NOMO-1 treated with DMSO at 0.1 percent for 48 hours (cell line): Measurements from ENCODE around the gene OSBPL5.

Experiments
- DNase-seq: peaks from one replicate; lab custom pipeline; 2025; ENCODE audit not compliant: unreplicated experiment; lab: John Stamatoyannopoulos, UW

Gene OSBPL5, protein sequence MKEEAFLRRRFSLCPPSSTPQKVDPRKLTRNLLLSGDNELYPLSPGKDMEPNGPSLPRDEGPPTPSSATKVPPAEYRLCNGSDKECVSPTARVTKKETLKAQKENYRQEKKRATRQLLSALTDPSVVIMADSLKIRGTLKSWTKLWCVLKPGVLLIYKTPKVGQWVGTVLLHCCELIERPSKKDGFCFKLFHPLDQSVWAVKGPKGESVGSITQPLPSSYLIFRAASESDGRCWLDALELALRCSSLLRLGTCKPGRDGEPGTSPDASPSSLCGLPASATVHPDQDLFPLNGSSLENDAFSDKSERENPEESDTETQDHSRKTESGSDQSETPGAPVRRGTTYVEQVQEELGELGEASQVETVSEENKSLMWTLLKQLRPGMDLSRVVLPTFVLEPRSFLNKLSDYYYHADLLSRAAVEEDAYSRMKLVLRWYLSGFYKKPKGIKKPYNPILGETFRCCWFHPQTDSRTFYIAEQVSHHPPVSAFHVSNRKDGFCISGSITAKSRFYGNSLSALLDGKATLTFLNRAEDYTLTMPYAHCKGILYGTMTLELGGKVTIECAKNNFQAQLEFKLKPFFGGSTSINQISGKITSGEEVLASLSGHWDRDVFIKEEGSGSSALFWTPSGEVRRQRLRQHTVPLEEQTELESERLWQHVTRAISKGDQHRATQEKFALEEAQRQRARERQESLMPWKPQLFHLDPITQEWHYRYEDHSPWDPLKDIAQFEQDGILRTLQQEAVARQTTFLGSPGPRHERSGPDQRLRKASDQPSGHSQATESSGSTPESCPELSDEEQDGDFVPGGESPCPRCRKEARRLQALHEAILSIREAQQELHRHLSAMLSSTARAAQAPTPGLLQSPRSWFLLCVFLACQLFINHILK

DNA sequence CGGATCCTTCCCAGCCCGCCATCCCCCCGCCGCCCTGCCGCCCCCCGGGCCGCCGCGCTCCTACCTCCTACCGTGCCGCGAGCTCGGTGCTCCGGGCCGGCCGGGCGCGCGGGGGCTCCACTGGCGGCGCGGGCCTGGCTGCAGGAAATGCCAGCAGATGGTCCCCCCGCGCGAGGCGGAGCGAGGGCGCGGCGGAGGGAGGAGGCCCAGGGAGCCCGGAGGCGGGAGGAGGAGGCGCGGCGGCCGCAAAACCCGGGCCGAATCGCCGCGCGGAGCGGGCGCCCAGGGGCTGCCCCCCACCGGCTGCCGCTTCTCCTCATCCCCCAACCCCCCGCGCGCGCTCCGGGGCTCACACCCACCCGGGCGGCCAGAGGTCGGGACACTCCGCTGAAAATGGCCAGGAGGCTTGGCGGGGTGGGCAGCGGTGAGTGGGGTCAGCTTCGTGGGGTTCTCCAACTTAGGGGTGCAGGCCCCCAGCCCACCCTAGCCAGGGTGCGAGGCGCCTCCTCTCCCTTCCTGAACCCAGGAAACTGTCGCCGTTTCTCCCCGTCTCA lies at the start of gene OSBPL5:
Gene OSBPL5 (minus strand): TSS at position 159 of the 554 bp plus-strand sequence. CDS start 36,162 bp downstream, outside the sequence.
- peak; percentile 60 for DNase-seq

DNA sequence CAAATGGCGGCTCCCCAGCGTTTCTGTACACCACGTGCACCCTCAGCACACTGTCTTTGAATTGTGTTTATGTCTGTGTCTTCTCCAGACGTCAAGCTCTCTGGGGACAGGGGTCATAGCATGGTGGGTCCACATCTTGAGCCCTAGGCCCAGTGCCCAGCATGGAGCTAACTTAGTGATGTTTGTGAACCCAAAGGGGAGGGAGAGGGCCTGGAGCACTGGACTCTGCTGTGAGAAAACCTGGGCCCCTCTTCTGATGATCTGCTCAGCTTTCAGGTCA lies 49.2 kb upstream of the OSBPL5 start:
- DNase-seq: no peak

DNA sequence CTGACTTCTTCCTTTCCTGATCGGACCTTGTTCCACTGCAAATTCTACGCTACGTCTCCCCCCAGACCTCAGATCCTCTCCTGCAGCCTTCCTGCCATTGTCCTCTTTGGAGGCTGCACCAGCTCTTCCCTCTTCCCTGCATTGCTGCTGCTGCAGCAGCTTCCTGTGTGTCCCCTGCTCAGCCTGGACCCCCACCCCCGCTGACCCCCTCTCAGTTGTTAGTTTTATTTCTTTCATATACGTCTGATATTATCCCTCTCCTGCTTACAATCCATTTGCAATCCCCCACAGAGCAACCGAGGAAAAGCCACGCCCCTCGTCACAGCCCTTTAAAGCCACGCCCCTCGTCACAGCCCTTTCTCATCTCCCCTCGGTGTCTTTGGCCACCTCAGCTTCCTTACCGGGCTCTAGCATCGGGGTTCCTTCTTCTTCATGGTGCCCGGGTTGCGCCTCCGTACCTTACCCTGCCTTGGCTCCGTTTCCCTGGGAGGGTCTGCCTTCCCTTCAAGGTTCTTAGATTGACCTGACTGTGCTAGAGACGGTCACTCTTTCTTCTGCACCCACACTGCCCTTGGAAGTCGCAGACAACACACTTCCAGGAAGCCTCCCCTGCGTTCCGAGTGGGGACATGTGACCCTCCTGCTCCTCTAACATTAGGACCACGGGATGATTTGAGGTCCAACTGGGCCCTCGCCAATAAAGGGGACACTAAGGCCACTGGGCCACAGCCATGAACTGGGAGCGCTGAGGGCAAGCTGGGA lies 48.7 kb upstream of the OSBPL5 start:
- DNase-seq: no peak

DNA sequence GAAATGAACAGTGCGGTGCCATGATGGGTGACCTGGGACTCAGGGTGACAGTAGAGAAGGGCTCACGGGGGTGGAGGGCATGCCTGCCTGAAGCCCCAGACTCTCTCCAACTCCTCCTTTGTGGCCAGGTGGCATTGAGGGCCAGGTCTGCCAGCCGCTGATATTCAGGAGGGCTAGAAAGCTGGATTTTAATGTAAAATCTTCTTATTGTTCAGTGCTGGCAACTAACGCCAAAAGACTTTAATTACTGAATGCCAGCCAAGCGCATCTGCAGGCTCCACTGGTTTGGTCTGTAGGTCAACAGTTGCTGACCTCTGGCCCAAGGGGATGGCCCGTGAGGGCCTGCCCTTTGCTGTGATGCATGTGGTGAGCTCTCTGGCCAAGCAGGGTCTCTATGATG lies 43.2 kb upstream of the OSBPL5 start:
- no peak for DNase-seq

DNA sequence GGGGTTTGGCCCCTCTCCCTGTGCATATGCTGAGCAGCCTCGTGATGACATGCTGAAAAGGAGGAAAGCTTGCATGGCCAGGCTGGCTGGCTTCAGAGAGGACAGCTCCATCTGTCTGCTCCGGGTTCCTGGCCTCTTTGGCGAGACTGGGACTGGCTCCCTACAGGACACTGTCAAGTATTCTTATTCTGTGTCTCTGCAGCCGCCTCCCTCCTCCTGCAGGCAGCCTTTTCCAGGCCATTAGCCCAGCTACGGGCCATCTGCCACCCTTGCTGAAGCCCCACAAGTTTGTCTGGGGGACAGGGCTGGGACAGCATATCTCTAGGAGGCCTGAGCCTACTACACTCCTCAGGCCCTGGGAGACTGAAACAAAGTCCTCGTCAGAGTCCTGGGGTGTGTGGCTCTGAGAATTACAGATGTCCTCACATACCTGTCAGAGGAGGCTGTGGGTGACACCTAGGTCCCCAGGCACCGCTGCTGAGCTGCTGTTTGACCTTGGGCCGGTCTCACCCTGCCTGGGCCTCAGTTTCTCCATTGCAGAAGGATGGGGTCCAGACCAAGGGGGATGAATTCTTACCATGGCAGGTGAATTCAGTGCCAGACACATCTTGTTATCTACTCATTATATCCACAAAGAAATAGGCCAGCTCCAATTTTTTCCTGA lies 42.5 kb upstream of the OSBPL5 start:
- no peak for DNase-seq

DNA sequence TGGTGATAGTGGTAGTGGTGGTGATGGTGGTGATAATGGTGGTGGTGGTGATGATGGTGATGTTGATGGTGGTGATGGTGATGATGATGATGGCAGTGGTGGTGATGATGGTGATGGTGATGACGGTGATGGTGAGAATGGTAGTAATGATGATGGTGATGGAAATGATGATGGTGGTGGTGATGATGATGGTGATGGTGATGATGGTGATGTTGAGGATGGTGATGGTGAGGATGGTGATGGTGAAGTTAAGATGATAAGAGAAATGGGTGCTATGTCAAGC lies 41.8 kb upstream of the OSBPL5 start:
- DNase-seq: no peak

DNA sequence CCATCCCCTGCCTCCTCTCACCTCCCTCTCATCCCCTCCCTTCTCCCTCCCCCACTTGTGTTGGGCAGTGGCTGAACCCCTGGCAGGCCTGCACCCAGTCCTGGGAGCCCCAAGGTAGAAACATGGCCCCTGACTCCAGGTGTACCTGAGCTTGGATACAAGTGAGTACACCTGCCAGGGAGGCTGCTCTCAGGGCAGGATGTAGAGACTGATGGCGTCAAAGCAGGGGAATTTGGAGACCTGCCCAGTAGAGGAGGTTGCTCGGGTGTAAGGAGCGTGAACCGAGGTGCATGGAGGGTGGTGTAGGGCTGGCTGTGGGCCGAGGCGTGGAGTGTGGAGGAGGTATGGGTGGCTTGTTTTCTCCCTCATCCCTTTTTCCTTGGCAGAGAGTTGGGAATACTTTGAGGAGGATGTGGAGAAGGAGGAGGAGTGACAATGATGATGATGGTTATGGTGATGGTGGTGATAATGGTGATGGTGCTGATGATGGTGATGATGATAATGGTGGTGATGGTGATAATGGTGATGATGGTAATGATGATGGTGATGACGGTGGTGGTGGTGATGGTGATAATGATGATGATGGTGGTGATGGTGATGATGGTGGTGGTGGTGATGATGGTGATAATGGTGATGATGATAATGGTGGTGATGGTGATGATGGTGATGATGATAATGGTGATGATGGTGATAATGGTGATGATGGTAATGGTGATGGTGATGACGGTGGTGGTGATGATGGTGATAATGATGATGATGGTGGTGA lies 41.2 kb upstream of the OSBPL5 start:
- no peak for DNase-seq

DNA sequence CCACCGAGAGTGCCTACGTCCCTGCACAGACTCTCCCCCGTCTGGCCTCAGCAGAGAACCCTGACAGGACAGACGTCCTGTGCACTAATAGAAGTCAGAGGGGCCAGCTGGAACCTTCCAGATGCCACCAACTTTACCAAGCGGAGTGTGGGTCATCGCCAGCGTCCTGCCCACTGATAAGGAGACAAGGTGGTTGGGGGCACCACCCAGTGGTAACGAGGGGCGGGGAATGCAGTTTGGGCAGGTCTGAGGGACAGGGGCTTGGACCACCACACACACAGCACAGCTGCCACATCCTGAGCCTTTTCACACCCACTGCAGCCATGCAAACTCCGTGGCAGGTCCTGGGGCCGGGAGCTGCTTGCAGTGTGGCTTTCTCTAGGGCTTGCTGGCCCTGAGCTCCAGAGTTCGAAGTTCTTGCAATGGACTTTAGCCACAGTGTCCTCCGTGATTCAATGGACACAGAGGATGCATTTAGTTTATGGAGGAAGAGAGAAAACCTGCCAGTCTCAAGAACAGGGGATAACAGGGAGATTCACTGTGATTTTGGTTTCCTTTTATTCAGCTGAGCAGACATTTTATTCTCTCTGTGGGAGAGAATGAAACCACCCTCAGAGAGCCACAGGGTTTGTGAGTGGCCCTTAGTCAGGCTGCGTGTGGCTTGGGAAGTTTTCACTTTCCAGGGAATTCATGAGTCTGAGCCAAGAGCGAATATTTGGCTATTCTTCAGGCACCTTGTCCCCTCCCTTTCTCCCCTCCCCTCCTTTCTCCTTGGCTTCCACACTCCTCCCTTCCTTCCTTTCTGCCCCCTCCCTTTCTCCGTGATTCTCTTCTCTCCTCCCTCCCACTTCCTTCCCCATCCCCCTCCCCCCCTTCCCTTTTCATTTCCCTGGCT lies 40.4 kb upstream of the OSBPL5 start:
- DNase-seq: no peak

DNA sequence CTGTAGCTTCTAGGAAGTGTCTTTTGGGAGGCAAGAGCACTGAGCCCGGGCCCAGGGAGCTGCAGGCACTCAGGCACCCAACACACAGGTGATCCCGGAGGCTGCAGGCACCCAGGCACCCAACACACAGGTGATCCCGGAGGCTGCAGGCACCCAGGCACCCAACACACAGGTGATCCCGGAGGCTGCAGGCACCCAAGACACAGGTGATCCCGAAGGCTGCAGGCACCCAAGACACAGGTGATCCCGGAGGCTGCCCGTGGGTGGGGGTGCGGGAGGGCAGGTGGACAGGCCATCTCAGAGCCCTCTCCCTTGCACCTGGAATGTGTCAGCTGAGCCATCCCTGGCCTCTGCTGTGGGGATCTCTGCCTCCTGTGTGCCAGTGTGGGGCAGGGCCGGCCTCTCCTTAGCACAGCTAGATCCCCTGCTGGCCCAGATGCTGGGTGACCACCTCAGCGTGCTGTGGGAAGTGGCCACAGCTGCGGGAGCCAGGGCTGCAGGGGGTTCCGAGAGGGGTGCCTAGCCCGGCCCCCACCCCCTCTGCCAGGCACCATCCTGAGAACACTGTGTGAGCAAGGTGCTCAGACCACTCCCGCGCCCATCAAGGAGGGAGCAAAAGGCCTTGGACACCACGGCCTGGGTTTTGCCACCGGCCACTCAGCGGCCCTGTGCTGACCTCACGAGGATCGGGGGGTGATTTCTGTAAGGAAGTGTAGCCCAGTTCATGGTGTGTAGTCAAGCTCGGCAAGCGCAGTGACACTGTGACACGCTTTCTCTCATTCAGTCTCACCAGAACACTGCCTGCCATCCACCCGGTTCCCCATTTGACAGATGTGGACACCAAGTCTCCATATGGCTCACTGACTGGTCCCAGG lies 39.3 kb upstream of the OSBPL5 start:
- no peak for DNase-seq

DNA sequence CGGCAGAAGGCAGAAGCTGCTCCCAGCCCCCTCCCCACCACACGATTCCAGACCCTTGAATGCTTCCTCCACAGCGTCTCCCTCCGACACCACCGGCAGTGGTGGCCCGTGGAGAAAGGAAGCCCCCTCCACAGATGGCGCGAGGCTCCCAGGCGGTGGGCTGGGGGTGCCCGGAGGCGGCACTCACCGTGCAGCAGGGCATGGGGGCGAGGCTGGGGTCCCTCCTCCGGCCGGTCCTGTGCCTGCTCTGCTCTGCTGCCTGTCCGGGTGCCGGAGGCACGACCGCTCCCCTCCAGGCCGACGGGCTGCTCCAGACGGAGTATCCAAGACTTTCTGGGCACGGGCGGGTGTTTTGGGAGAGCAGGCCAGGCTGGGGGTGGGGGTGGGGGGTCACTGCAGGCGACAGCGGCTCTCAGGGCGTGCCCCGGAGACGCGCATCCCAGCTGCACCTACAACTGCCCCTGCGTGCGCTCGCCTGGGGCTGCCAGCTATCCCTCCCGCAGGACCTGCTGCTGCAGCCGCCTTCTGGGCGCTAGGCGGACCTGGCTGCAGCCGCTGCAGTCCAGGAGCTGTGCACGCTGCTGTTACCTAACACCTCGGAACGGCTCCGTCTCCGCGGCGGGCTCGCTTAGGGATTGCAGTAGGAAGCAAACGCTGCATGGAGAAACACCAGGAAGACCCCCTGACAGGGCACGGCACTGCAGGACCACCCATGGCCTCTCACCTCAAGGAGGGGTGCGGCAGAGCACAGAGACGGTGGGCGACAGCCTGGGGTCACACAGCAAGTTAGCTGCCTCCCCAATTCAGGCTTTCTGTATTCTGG lies 38.3 kb upstream of the OSBPL5 start:
- no peak for DNase-seq

DNA sequence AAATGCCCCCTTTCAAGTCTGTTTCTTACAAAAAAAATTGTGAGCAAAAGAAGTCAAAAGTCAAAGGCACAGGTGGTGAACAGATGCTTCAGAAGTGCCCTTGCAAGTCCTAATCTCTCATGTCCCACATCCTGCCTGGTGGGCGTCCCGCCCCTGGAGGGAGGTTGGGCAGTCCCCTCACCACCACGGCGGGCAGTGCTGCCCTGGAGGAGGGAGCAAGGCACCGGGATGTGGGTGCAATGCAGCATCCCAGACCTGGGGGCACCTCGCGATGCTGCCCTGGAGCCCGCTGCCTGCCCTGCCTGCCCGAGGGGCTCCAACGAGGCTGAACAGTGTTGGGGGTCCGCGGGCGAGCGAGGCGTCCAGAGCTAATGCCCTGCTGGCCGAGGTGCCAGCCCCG lies 37.6 kb upstream of the OSBPL5 start:
- no peak for DNase-seq

DNA sequence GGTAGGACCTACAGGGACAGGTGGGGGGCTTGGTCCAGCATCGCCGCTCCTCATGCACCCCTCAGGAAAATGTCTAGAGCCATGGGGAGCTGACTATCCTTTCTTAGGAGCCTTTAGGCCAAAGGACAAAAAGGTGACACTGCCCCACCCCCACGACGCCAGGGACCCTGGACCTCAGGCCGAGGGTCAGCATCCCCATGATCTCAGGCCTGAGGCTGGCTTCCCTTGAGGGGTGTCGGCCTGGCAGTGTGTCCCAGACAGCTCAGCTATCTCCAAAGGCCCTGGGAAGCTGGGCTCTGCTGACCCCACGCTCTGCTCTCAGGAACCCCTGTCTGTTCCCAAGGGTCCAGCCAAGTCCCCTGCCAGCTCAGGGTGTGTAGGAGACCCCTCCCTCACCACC lies 37.2 kb upstream of the OSBPL5 start:
- no peak for DNase-seq

DNA sequence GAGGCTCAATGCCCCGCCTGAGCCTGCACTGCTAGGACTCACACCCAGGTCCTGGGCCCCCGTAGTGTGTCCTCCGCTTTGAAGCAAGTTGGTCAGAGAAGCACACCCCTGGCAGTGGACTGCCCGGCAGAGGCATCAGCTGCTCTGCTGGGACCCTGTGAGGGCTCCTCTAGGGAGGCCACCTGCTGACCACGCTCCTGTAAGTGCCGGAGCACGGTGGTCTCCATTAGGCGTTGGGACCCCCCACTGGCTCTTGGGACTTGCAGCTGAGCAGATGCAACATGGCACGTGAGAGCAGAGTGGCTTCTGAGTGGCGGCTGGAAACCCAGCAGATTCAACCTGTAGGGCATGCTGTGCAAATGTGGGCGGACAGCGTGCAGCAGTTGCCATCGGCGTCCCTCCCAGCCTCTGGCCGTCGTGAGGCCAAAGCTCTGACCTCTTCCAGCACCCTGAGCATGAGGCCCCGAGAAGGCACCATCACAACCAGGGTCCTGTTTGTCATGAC lies 36.6 kb upstream of the OSBPL5 start:
- no peak for DNase-seq

DNA sequence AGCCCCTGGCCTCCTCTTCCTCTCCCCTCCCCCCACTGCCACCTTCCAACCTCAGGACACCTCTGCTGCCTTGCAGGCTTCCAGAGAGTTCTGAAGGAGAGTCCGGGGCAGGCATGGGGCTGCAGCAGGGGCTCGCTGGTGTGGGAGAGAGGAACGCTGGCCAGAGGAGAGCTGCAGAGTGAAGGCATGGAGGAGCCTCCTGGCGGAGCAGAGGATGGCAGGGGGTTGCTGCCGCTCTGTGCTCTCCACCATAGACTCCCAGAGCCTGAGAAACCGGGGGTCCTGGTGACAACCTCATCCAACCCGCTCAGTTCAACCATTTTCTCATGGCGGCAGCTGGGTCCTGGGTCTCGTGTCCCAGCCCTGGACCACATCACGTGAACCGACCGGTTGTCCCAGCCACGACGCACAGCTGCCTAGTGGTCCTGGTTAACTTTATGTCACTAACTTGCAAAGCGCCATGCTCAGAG lies 36.0 kb upstream of the OSBPL5 start:
- DNase-seq: no peak

DNA sequence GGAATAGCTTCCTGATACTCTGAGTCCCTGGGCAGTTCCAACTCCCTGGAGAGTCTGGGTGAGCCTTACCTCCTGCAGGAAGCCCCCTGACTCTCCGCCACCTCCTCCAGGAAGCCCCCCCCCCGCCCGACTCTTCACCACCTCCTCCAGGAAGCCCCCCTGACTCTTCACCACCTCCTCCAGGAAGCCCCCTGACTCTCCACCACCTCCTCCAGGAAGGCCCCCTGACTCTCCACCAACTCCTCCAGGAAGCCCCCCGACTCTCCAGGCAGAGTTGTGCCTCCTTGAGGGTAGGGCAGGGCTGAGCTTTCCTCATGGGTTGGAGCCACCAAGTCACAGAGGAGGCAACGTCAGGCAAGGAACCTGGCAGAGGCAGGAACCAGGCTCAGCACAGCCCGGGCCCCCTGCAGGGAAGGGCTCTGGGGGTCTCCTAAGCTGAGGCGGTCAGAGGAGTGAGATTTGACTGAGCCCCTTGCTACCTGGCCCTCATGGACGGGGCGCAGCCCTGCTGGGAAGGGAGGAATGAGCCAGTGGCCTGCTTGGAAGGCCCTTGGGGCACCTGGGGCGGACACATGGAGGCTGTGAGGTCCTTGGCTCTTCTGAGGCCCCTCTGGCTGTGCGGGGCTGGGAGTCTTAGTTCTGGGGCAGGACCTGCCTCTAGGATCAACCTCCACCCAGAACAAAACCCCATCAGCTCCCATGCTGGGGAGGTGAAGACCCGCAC lies 35.4 kb upstream of the OSBPL5 start:
- DNase-seq: no peak

DNA sequence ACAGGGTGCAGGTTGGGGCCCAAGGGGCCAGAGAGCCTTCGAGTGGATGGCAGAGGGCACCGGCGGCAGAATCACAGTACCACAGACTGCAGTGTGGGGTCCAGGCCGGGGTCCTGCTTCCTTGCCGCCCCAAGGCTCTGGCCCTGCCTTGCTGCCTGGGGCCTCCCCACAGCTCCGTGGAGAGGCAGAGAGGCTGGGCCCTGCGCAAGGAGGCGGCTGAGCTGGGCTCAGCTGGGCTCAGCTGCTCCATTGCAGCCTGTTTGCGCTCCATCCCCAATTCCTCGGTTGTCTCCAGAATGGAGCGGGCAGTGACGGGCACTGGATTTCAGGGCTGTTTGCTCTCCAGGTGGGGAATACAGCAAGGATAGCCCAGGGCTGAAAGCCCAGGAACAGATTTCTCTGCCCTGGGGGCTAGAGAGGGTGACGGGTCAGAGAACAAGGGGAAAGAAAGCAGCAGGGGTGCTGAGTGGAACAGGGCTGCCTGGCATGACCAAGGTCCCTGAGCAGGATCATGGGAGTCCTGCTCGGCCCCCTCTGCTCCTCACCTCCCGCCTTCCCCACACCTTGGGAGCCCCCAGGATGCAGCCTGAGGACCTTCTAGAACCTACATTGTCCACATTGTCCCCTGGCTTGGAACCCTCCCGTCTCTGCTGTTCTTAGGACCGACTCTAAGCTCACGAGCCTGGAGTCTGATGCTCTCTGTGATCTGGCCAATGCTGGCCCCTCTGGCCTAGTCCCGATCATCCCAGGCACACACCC lies 34.6 kb upstream of the OSBPL5 start:
- no peak for DNase-seq
